22Rv1 (cell line): Measurements from ENCODE around the gene TNRC6C.

Experiments used
- ZFX ChIP-seq: fragments of 450-650 bp; IDR thresholded peaks from 2 replicates; pipeline ENCODE4 v1.6.1; 2017; ENCODE audit warnings: antibody characterized with exemption, borderline replicate concordance
- TF ChIP-seq, protein P1 (sequence below): fragments of 450-650 bp; IDR thresholded peaks from 2 replicates; pipeline ENCODE4 v1.5.1; 2017; ENCODE audit warnings: mild to moderate bottlenecking

GRCh38 chr17:78104540-78104941 is 146.0 kb downstream of the TNRC6C start:
- TF ChIP-seq, protein P1, sequence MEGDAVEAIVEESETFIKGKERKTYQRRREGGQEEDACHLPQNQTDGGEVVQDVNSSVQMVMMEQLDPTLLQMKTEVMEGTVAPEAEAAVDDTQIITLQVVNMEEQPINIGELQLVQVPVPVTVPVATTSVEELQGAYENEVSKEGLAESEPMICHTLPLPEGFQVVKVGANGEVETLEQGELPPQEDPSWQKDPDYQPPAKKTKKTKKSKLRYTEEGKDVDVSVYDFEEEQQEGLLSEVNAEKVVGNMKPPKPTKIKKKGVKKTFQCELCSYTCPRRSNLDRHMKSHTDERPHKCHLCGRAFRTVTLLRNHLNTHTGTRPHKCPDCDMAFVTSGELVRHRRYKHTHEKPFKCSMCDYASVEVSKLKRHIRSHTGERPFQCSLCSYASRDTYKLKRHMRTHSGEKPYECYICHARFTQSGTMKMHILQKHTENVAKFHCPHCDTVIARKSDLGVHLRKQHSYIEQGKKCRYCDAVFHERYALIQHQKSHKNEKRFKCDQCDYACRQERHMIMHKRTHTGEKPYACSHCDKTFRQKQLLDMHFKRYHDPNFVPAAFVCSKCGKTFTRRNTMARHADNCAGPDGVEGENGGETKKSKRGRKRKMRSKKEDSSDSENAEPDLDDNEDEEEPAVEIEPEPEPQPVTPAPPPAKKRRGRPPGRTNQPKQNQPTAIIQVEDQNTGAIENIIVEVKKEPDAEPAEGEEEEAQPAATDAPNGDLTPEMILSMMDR, result no peak
- no peak for TF ChIP-seq ZFX
